Measurements from ENCODE around the gene TRIM15.

The TRIM15 gene

DNA sequence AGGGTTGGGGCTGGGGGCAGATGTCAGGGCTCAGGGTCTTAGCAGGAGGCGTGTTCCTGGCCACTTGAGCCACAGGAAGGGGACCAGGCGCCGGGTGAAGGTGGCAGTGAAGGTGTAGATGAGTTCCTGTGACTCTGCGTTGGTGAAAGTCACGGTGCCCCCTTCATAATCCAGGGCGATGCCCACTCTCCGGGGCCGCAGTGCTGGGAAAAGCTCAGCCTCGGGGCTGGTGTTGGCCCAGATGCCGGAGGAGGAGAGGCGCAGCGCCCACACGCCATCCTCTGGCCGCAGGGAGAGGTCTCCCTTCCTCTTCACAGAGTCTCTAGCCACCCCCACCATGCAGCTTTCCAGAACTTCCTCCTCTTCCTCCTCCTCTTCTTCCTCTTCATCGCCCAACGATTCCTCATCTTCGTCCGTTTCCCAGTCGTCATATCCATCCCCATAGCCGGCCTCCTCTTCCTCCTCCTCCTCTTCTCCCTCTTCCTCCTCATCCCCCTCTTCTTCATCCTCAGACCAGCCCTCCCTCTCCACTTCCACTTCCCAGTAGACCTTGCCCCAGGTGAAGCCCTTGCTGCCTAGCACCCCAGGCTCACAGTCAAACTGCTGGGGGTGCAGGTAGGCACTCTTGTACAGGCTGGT, 22.6 kb downstream of the TRIM15 start:
- TF ChIP-seq, protein P1, sequence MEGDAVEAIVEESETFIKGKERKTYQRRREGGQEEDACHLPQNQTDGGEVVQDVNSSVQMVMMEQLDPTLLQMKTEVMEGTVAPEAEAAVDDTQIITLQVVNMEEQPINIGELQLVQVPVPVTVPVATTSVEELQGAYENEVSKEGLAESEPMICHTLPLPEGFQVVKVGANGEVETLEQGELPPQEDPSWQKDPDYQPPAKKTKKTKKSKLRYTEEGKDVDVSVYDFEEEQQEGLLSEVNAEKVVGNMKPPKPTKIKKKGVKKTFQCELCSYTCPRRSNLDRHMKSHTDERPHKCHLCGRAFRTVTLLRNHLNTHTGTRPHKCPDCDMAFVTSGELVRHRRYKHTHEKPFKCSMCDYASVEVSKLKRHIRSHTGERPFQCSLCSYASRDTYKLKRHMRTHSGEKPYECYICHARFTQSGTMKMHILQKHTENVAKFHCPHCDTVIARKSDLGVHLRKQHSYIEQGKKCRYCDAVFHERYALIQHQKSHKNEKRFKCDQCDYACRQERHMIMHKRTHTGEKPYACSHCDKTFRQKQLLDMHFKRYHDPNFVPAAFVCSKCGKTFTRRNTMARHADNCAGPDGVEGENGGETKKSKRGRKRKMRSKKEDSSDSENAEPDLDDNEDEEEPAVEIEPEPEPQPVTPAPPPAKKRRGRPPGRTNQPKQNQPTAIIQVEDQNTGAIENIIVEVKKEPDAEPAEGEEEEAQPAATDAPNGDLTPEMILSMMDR (IDR thresholded peaks at IDR 0.05) = no peak

DNA sequence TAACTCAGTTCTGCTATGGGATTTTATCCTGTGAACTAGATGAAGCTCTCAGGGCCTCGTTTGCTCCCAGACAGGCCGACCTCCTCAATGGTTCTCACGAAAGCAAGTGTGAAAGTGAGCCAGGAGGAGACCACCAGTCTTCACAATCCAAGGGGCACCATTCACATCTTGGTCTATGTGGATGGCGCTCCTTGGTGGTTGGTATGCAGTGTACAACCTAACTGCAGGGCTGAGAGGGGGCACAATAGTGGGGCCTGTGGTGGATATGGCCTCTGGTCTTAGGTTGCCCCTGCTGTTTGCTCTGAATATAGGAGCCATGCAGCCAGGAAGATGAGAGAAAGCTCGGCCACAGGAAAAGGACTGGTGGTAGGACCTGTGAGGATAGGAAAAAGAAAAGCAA, 25.2 kb downstream of the TRIM15 start:
- TF ChIP-seq, protein P1 (IDR thresholded peaks at IDR 0.05) = no peak

DNA sequence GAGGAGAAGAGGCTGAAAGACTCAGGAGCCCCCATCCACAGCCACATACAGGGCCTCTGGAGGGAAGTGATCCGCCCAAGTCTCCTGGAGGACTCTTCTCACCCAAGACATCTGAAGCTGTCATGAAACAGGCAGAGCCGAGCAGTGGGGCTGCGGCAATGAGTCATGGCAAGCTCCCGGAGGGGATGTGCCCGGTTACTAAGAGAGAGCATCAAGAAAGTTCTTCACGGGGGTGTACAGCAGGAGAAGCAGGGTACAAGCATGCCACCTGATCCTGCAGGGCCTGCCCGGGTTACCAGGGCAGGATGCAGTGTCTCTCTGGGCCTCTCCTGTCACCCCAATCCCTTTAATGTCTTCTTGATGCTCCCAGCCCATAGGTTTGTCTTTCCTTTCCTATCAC, 28.7 kb downstream of the TRIM15 start:
- TF ChIP-seq, protein P1 (IDR thresholded peaks at IDR 0.05) = no peak

DNA sequence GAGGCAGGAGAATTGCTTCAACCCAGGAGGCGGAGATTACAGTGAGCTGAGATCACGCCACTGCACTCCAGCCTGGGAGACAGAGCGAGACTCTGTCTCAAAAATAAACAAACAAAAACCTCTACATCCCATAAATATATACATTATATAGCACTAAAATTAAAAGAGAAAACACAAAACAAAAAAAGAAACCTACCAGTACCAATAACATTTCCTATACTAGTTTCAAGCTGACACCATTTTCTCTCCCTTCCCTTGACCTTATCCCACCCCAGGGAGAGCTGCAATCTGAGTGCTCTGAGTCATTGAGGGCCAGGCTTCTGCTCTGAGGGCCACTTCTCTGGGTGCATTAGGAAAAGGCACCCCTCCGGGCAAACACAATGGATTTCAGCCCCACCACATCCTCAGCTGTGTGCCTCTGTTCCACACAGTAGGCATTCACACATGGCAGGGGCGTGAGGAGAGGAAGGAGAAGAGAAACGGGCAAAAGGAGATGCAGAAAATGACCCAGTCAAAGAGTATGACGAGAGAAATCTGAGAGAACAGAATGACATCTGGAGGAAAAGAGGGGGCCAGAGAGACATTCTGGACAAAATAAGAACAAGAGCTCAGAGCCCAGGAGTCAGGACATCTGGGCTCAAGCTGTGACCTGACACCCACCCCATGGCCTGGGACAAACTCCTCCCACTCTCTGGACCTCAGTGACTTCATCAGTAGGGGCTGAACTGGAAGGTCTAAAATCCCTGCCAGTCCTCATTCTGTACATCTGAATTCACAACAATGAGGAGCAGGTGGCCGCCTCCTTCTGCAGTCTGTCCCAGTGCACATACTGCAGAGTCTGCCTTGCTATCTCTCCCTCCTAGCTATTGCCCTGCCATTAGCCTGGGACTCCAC, 31.7 kb downstream of the TRIM15 start:
- TF ChIP-seq, protein P1 (IDR thresholded peaks at IDR 0.05) = no peak

DNA sequence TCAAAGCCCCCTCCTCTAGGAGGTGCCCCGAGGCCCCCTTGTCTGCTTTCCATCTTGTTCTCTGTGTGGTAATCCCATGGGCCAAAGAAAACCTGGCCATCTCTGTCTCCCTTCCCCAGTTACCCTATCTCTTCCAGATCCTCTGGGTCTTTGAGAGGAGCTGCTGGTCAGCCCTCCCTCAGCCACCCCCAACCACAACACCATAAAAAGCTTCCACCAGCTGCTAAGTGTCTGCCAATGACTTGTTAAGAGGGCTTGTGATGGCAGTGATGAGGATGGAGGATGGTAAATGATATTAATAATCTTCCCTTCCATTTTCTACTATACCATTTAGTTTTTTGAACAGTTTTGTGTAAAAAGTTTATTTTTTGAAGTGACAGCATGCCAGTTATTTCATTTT, 32.6 kb downstream of the TRIM15 start:
- TF ChIP-seq, protein P1 (IDR thresholded peaks at IDR 0.05) = no peak

DNA sequence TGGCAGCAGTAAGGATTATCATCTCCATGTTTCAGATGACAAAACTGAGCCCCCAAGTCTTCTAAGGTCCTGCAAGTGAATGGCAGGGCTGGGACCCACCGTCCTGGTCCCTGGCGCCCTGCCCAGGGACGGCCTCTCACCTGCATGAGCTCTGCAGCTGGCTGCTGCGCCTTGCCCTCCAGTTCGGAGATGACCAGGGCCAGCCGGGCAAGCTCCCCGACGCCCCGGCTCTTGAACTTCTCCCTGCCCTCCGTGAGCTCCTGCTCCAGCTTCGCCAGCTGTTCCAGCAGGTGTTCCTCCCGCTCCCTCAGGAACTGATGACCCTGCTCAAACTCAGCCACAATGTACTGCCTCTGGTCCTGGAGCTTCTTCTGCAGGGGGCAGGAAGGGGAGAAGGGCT, 33.0 kb downstream of the TRIM15 start:
- TF ChIP-seq, protein P1 (IDR thresholded peaks at IDR 0.05) = no peak

DNA sequence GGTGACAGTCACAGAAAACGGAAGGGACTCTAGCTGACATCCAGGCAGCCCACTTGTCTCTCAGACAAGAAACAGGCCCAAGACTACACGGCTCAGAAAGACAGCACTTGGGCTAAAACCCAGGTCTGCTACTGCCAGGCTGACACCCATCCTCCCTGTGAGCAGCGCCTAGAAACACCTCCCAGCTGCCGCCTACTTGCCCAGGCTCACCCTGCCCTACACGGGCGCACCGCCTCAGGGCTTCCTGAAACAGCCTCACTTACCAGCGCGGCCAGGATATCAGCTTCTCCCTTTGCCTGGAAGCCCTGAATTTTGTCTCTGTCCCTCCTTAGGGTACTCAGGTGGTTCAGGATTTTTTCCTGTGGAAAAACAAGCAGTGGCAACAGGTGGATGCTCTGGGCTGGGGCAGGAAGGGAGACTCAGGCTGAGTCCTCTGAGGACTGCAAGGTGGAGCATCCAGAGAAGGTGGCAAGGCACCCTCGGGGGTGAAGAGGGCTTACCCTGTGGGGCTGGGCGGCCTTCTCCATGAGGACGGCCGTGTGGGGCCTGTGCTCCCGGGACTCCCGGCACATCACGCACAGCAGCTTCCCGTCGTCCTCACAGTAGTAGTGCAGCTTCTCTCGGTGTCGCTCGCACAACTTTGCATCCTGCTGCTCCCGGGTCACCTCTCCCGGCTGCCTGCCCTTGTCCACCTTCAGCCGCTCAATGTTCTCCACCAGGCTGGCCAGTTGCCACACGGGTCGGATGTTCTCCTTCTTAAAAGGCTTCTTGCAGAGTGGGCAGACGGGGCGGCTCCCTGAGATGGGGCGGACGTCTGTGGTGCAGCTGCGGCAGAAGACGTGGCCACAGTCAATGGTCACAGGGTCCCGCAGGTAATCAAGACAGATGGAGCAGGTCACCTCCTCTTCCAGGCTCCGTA, 35.1 kb downstream of the TRIM15 start:
- TF ChIP-seq, protein P1 (IDR thresholded peaks at IDR 0.05) = no peak

All from LNCAP (cell line).